Small intestine (tissue), 7 donors: Measurements from ENCODE around the gene PPHLN1. TPM values are rescaled to one million over a fixed set of nuclear protein-coding genes. Genes with fewer than 3 reads are reported as not detected.
"Not testable (repeated sequence)": the region's sequence is repeated elsewhere in the genome, so short reads cannot be mapped to it uniquely, and the experiment has no call there.

ENCODE experiments used
- DNase-seq, 2 donors: peaks; one replicate each; pipeline versions ENCODE4 v3.0.0 to v3.0.0-alpha.2; 2013
- FAIRE-seq: peaks from 2 replicates; lab custom pipeline; 2012; peaks lifted over from hg19 to GRCh38; lab: Jason Lieb, UNC
- H3K27ac ChIP-seq, 3 donors: one replicate each; pipeline ENCODE4 v1.5.1; 2013; ENCODE audit warnings: low read length in 2 of 3, mild to moderate bottlenecking in 2 of 3, control low read depth in 1 of 3, inconsistent platforms in 1 of 3, low read depth in 1 of 3, moderate library complexity in 1 of 3
- H3K27me3 ChIP-seq, 3 donors: one replicate each; pipeline ENCODE4 v1.6.1; 2013; ENCODE audit warnings: low read length in 3 of 3, inconsistent platforms in 1 of 3; ENCODE audit not compliant: control insufficient read depth in 3 of 3, insufficient read depth in 3 of 3
- H3K36me3 ChIP-seq, 3 donors: one replicate each; pipeline ENCODE4 v1.6.1; 2013; ENCODE audit warnings: low read length in 3 of 3, inconsistent platforms in 1 of 3, low read depth in 1 of 3, mild to moderate bottlenecking in 1 of 3, moderate library complexity in 1 of 3; ENCODE audit not compliant: control insufficient read depth in 3 of 3, insufficient read depth in 2 of 3
- H3K4me1 ChIP-seq, 3 donors: one replicate each; pipeline ENCODE4 v1.6.1; 2013; ENCODE audit warnings: low read length in 2 of 3, inconsistent platforms in 1 of 3, low read depth in 1 of 3, mild to moderate bottlenecking in 1 of 3, moderate library complexity in 1 of 3; ENCODE audit not compliant: control insufficient read depth in 3 of 3, insufficient read depth in 2 of 3
- H3K4me3 ChIP-seq, 3 donors: one replicate each; pipeline ENCODE4 v1.5.1; 2013; ENCODE audit warnings: low read length in 3 of 3, control low read depth in 1 of 3, inconsistent platforms in 1 of 3, low read depth in 1 of 3, mild to moderate bottlenecking in 1 of 3, moderate library complexity in 1 of 3
- H3K9me3 ChIP-seq, 2 donors: one replicate each; pipeline ENCODE4 v1.6.1; 2013; ENCODE audit warnings: low read depth in 1 of 2, low read length in 1 of 2; ENCODE audit not compliant: control insufficient read depth in 2 of 2, insufficient read depth in 1 of 2
- WGBS, 3 donors: extraction: QIAGEN DNeasy Blood & Tissue Kit; methylation state at CpG; one replicate each; pipeline ENCODE4 v1.1.7; 2013; 5-methylcytosine and 5-hydroxymethylcytosine counted together
- polyA plus RNA-seq, 4 donors: library from polyadenylated mRNA; stranded (reverse) in 3 of 4; unstranded in 1 of 4; fragments of 200-250 nt in 3 of 4; fragments of 120-200 nt in 1 of 4; gene quantifications; one replicate each; pipeline versions ENCODE4 v1.2.1 to v1.2.3, GENCODE V29; 2013
- donor health status: healthy with polysubstance abuse.
- donor health status: control.
- donor health status: control.
- donor health status: Bipolar disorder and iron deficiency.
- donor health status: healthy.

Gene PPHLN1
- polyA plus RNA-seq, 4 donors, result 25.7 to 55.4 (median 28.8) TPM

- H3K4me1 ChIP-seq, result no peaks in the 10 kb centered on the region
- no peak overlapping the region for H3K4me3 ChIP-seq
- 63 to 76% (median 69%) methylated on average over 3 of the region's 3 CpGs for WGBS, 3 donors
- H3K9me3 ChIP-seq, result no peaks in the 10 kb centered on the region
- H3K36me3 ChIP-seq, result peaks cover 0 to 15% (median 0%) of the 10 kb centered on the region in 3 donors
- no peak for FAIRE-seq
- H3K27ac ChIP-seq, result no peak overlapping the region
- DNase-seq, result no peak
- no peaks in the 10 kb centered on the region for H3K27me3 ChIP-seq
These were observed 17.8 kb downstream of the PPHLN1 start for GRCh38 chr12:42343721-42344120.

GRCh38 chr12:42346403-42347002 is 20.5 kb downstream of the PPHLN1 start:
- Histone ChIP-seq H3K4me3 (no peak overlapping the region), H3K27me3 (no peaks in the 10 kb centered on the region), H3K27ac (no peak overlapping the region), H3K36me3 (peaks cover 0 to 11% (median 0%) of the 10 kb centered on the region in 3 donors), H3K4me1 (no peaks in the 10 kb centered on the region), H3K9me3 (no peaks in the 10 kb centered on the region)
- WGBS, 3 donors, result 100% methylated on average over 1 of the region's 1 CpG
- no peak for FAIRE-seq
- no peak for DNase-seq

- H3K4me1 ChIP-seq, H3K27me3 ChIP-seq, DNase-seq, FAIRE-seq, H3K9me3 ChIP-seq, H3K27ac ChIP-seq, H3K4me3 ChIP-seq: not testable (repeated sequence)
- WGBS, 3 donors, result 92 to 93% (median 92%) methylated on average over 10 to 11 of the region's 16 CpGs
- H3K36me3 ChIP-seq, result peaks cover 0 to 17% (median 0%) of the 10 kb centered on the region in 3 donors
These were observed 23.4 kb downstream of the PPHLN1 start for GRCh38 chr12:42349119-42350020.

- not testable (repeated sequence) for H3K9me3 ChIP-seq, H3K4me1 ChIP-seq, H3K27me3 ChIP-seq, DNase-seq, FAIRE-seq, H3K27ac ChIP-seq, H3K4me3 ChIP-seq
- H3K36me3 ChIP-seq, result peaks cover 0 to 17% (median 0%) of the 10 kb centered on the region in 3 donors
- WGBS, 3 donors, result 97 to 98% (median 97%) methylated on average over 3 to 34 of the region's 34 CpGs
These were observed 24.0 kb downstream of the PPHLN1 start for GRCh38 chr12:42350021-42350407.

GRCh38 chr12:42356344-42356743 is 30.4 kb downstream of the PPHLN1 start:
- Histone ChIP-seq H3K4me3 (no peak overlapping the region), H3K27me3 (no peaks in the 10 kb centered on the region), H3K36me3 (peaks cover 0 to 18% (median 0%) of the 10 kb centered on the region in 3 donors), H3K4me1 (no peaks in the 10 kb centered on the region), H3K9me3 (no peaks in the 10 kb centered on the region), H3K27ac (no peak overlapping the region)
- DNase-seq (no peak), FAIRE-seq (no peak)
- WGBS, 3 donors, result 84 to 87% (median 86%) methylated on average over 2 of the region's 2 CpGs

- 89 to 96% (median 91%) methylated on average over 6 of the region's 6 CpGs for WGBS, 3 donors
- Histone ChIP-seq H3K4me1 (peaks cover 2 to 6% (median 2%) of the 10 kb centered on the region in 3 donors), H3K9me3 (no peaks in the 10 kb centered on the region), H3K36me3 (peaks cover 0 to 6% (median 0%) of the 10 kb centered on the region in 3 donors), H3K27me3 (no peaks in the 10 kb centered on the region), H3K27ac (no peak overlapping the region), H3K4me3 (no peak overlapping the region)
- FAIRE-seq, result no peak
- no peak for DNase-seq
These were observed 34.9 kb downstream of the PPHLN1 start for GRCh38 chr12:42360747-42361403.

- H3K36me3 ChIP-seq, result peaks cover 0 to 3% (median 0%) of the 10 kb centered on the region in 3 donors
- H3K27me3 ChIP-seq, result no peaks in the 10 kb centered on the region
- H3K27ac ChIP-seq, result no peak overlapping the region
- no peak overlapping the region for H3K4me3 ChIP-seq
- no peaks in the 10 kb centered on the region for H3K9me3 ChIP-seq
- 82 to 89% (median 83%) methylated on average over 4 of the region's 4 CpGs for WGBS, 3 donors
- no peak for DNase-seq
- peaks cover 2 to 6% (median 2%) of the 10 kb centered on the region in 3 donors for H3K4me1 ChIP-seq
- FAIRE-seq, result no peak
These were observed 36.1 kb downstream of the PPHLN1 start for GRCh38 chr12:42361909-42362646.
